T-helper 2 cell treated with Interferon-gamma antibody and Interleukin-4, amounts not matched to agents 5 μg/mL and 100 μg/mL, for 36 hours (primary cell): Measurements from ENCODE around the gene DENND1C.
A peak's percentile ranks its signal among the peaks of the same experiment; 100 is the strongest.

Experiments
- DNase-seq: peaks from one replicate; pipeline ENCODE4 v3.0.0; 2021; ENCODE audit warnings: low spot score
- H3K27ac Mint-ChIP-seq: one replicate; pipeline ENCODE4 v1.8.0; 2021; ENCODE audit warnings: mild to moderate bottlenecking, mixed read lengths
- H3K27me3 Mint-ChIP-seq: one replicate; pipeline ENCODE4 v1.8.0; 2021; ENCODE audit warnings: low read depth, mixed read lengths
- H3K36me3 Mint-ChIP-seq: one replicate; pipeline ENCODE4 v1.8.0; 2021; ENCODE audit warnings: low read depth, mixed read lengths
- H3K4me1 Mint-ChIP-seq: one replicate; pipeline ENCODE4 v1.8.0; 2021; ENCODE audit warnings: low read depth, mixed read lengths
- H3K4me3 Mint-ChIP-seq: one replicate; pipeline ENCODE4 v1.8.0; 2022; ENCODE audit warnings: mild to moderate bottlenecking, moderate library complexity, mixed read lengths
- H3K9me3 Mint-ChIP-seq: one replicate; pipeline ENCODE4 v1.8.0; 2021; ENCODE audit warnings: mixed read lengths

Gene DENND1C

DNA sequence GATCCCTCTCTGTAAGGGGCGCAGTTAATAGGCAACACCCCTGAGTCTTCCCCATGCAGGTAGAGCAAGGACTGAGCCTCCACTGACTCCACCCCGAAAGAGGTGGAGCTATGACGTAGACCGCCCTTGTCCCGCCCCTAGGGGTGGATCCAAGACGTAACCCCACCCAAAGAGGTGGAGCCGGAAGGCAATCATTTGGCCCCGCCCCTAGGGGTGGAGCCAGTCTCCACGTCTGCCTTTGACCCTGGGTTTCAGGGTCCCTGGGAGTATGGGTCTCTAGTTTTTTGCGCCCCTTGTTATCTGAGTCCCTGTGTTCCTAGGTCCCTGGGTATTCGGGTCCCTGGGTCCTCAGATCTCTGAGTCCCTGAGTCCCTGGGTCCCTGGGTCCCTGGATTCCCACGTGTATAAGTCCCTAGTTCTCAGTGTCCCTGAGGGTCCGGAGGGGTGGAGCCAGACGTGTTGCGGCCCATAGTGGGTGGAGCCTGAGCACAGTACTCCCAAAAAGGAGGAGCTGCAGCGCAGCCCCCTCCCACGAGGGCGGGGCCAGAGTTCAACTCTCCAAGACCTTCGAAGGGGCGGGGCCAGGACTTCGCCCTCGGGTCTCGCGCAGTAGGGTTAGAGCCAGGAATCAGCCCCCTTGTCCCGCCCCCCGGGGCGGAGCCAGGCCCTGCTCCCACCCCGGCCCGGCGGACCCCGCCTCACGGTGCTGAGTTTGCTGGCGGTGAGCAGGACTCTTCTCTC, 5.3 kb downstream of the DENND1C start:
- peaks cover 22% of the 10 kb centered on the region for H3K36me3 Mint-ChIP-seq
- H3K4me3 Mint-ChIP-seq, result no peak overlapping the region
- no peak overlapping the region for H3K27ac Mint-ChIP-seq
- H3K4me1 Mint-ChIP-seq, result peaks cover 13% of the 10 kb centered on the region
- no peaks in the 10 kb centered on the region for H3K27me3 Mint-ChIP-seq
- no peaks in the 10 kb centered on the region for H3K9me3 Mint-ChIP-seq
- DNase-seq, result peak; percentile 38

GRCh38 chr19:6475321-6476108, 6.1 kb downstream of the DENND1C start:
- Mint-ChIP-seq H3K27me3 (no peaks in the 10 kb centered on the region), H3K4me1 (peaks cover 6% of the 10 kb centered on the region), H3K36me3 (peaks cover 24% of the 10 kb centered on the region), H3K4me3 (no peak overlapping the region), H3K27ac (no peak overlapping the region), H3K9me3 (no peaks in the 10 kb centered on the region)
- DNase-seq, result no peak

DNA sequence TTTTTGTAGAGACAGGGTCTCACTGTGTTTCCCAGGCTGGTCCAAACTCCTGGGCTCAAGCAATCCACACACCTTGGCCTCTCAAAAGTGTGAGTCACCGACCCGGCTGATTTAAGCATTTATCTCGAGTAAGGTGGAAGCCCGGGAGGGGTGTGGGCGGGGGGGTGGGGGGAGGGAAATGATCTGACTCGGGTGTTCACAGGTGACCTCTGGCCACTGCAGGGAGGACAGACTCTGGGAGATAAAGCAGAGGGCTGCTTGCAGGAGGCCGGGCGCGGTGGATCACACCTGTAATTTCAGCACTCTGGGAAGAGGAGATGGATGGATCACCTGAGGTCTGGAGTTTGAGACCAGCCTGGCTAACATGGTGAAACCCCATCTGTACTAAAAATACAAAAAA, 7.9 kb downstream of the DENND1C start:
- Mint-ChIP-seq H3K9me3 (no peaks in the 10 kb centered on the region), H3K27ac (no peak overlapping the region), H3K4me1 (no peaks in the 10 kb centered on the region), H3K4me3 (no peak overlapping the region), H3K27me3 (no peaks in the 10 kb centered on the region), H3K36me3 (peaks cover 29% of the 10 kb centered on the region)
- no peak for DNase-seq

DNA sequence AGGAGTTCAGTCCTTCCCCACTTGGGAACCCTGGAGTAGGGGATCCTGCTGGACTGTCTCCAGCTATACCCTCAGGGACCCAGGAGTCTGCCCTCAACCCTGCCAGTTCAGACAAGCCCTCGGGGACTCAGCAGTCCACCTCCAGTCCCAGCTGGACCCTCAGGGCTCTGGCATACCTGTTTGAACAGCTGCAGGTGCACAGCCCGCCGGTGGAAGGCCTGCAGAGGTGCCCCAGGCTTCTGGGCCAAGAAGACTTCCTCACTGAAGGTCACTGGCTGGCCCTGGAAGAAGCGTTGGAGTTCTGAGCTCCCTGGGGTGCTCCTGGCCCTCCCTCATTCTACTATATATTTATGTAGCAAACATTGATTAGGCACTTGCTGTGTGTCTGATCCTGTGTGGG, 8.9 kb downstream of the DENND1C start:
- no peak for DNase-seq
- H3K4me3 Mint-ChIP-seq, result no peak overlapping the region
- no peaks in the 10 kb centered on the region for H3K9me3 Mint-ChIP-seq
- H3K27ac Mint-ChIP-seq, result no peak overlapping the region
- H3K27me3 Mint-ChIP-seq, result no peaks in the 10 kb centered on the region
- H3K4me1 Mint-ChIP-seq, result no peaks in the 10 kb centered on the region
- peaks cover 33% of the 10 kb centered on the region for H3K36me3 Mint-ChIP-seq

DNA sequence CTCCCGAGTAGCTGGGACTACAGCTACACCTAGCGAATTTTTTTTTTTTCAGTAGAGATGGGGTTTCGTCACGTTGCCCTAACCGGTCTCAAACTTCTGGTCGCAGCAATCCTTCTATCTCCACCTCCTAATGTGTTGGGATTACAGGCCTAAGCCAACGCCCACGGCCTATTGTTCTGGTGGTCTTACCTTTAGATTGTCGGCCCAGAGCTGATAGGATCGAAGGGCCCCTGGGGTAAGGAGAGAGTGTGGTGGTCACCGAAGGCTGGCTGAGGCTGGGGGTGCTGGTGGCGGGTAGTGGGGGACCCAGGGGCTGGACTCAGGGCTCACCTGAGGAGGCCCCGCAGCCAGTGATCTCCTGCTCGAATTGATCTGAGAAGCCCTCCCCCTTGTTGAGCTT, 10.5 kb downstream of the DENND1C start:
- H3K4me1 Mint-ChIP-seq, result no peaks in the 10 kb centered on the region
- peaks cover 33% of the 10 kb centered on the region for H3K36me3 Mint-ChIP-seq
- DNase-seq, result no peak
- H3K4me3 Mint-ChIP-seq, result no peak overlapping the region
- H3K27me3 Mint-ChIP-seq, result no peaks in the 10 kb centered on the region
- no peak overlapping the region for H3K27ac Mint-ChIP-seq
- H3K9me3 Mint-ChIP-seq, result no peaks in the 10 kb centered on the region

DNA sequence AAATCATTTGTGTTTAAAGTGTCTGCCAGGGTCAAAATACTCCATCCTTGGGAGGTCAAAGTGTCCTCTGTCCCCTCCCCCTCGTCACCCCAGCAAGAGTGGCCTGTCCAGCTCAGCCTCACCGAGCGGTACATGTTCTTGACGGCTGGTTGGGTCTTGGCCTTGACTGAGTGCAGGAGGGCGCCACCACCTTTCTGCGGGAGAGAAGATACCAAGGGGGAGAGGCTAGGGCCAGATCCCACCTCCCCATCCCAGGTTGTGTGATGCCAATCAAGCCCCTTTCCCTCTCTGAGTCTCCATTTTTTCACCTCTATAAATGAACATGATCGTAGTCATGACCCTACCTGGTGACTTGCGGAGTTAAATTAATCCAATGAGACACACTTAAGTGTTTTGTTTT, 11.4 kb downstream of the DENND1C start:
- H3K27me3 Mint-ChIP-seq, result no peaks in the 10 kb centered on the region
- no peaks in the 10 kb centered on the region for H3K9me3 Mint-ChIP-seq
- peaks cover 30% of the 10 kb centered on the region for H3K36me3 Mint-ChIP-seq
- no peak for DNase-seq
- no peaks in the 10 kb centered on the region for H3K4me1 Mint-ChIP-seq
- H3K27ac Mint-ChIP-seq, result no peak overlapping the region
- H3K4me3 Mint-ChIP-seq, result no peak overlapping the region

DNA sequence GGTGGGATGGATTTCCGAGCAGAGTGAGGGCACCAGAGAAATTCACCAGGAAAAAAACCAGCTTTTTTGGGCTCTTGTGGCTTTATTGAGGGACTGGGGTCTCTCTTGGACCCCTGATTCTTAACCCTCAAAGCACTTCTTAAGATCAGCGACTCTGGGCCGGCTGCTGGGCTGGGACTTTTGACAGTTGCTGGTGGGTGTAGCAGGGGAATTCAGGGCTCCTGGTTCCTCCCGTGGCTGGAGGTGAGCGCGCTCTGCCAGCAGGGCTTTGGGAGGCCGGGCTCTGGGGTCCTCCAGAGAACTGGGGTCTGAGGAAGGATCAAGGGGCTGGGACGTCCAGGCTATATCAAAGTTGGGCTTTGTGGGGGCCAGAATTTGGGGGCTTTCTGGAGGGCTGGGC, 14.2 kb downstream of the DENND1C start:
- H3K27ac Mint-ChIP-seq, result no peak overlapping the region
- H3K4me3 Mint-ChIP-seq, result no peak overlapping the region
- no peaks in the 10 kb centered on the region for H3K9me3 Mint-ChIP-seq
- peaks cover 3% of the 10 kb centered on the region for H3K27me3 Mint-ChIP-seq
- H3K36me3 Mint-ChIP-seq, result peaks cover 23% of the 10 kb centered on the region
- DNase-seq, result no peak
- no peaks in the 10 kb centered on the region for H3K4me1 Mint-ChIP-seq

GRCh38 chr19:6466526-6467248, 14.9 kb downstream of the DENND1C start:
- H3K4me1 Mint-ChIP-seq, result no peaks in the 10 kb centered on the region
- no peaks in the 10 kb centered on the region for H3K9me3 Mint-ChIP-seq
- no peak overlapping the region for H3K4me3 Mint-ChIP-seq
- DNase-seq, result no peak
- H3K27me3 Mint-ChIP-seq, result peaks cover 3% of the 10 kb centered on the region
- H3K27ac Mint-ChIP-seq, result no peak overlapping the region
- H3K36me3 Mint-ChIP-seq, result peaks cover 23% of the 10 kb centered on the region

GRCh38 chr19:6465663-6466062, 15.9 kb downstream of the DENND1C start:
- Mint-ChIP-seq H3K4me1 (no peaks in the 10 kb centered on the region), H3K9me3 (no peaks in the 10 kb centered on the region), H3K4me3 (no peak overlapping the region), H3K27ac (no peak overlapping the region), H3K27me3 (peaks cover 3% of the 10 kb centered on the region), H3K36me3 (peaks cover 19% of the 10 kb centered on the region)
- no peak for DNase-seq

GRCh38 chr19:6465006-6465405, 16.6 kb downstream of the DENND1C start:
- no peak for DNase-seq
- no peak overlapping the region for H3K4me3 Mint-ChIP-seq
- H3K4me1 Mint-ChIP-seq, result peaks cover 4% of the 10 kb centered on the region
- H3K27ac Mint-ChIP-seq, result no peak overlapping the region
- H3K27me3 Mint-ChIP-seq, result peaks cover 3% of the 10 kb centered on the region
- H3K36me3 Mint-ChIP-seq, result peaks cover 15% of the 10 kb centered on the region
- no peaks in the 10 kb centered on the region for H3K9me3 Mint-ChIP-seq

DNA sequence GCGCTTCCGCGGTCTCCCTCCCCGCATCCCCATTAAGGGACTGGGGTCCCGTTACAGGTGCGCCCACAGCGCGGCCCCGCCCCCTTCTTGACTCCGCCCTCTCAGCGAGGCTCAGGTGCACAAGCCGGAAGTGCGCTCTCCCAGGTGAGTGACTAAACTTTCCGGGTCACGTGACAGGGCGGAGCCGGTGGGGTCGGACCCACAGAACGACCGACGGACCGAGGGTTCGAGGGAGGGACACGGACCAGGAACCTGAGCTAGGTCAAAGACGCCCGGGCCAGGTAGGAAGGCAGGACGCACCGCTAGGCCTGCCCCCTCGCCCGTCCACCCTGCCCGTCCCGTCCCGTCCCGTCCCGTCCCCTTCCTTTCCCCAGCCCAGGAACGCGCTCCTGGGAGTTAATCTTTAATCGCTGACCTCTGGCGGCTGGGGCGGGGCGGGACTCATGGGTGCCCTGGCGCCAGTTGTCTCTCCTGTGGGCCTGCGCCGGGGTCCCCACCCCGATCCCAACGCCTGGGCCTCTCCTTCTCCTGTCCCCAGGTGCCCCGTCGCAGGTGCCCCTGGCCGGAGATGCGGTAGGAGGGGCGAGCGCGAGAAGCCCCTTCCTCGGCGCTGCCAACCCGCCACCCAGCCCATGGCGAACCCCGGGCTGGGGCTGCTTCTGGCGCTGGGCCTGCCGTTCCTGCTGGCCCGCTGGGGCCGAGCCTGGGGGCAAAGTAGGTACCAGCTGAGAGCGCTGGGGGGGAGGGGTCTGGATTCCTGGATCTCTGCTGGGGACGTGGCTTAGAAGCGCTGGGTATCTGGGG, 17.3 kb downstream of the DENND1C start, which contains the start of gene CRB3:
Gene CRB3, plus strand, starts transcription at position 202 of the 804 bp plus-strand sequence. Its CDS starts 431 bp downstream, at position 633.
- Mint-ChIP-seq H3K9me3 (no peaks in the 10 kb centered on the region), H3K4me1 (peaks cover 5% of the 10 kb centered on the region), H3K36me3 (peaks cover 11% of the 10 kb centered on the region), H3K4me3 (no peak within 1 kb of the TSS), H3K27me3 (peaks cover 3% of the 10 kb centered on the region), H3K27ac (no peak within 1 kb of the TSS)
- no peak for DNase-seq

DNA sequence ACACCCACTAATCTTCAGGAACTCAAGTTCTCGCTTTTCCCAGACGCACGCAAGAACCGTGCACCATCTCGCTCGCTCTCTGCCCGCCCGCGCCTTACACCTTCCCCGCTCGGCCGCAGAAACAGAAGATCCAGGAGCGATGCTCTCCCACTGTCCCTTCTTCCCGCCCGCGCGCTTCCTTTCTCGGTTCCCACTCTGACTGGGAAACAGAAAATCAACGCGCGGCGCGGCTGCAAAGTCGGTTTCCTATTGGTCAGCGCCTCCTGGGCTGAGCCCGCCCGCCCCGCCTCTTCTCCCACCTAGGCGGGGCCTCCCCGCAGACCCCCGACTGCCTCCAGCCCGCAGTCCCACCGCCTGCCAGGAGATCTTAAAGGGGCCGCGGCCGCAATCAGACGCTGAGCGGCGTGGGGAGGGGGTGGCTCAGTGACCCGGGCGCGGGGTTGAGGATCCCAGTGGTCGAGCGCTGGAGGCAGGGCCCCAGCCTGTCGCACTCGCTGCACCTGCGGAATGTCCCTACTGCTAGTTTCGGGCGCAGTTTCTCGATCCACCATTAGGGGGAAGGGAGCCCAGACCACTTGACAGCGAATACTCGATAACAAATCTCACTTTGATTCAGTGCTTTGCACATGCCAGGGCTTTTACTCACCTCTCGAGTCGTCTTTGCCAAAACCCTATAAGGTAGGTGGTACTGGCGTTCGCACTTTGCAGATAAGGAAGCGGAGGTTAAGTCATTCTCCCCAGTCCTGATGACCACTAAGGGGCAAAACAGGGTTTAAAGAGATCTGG, 21.3 kb downstream of the DENND1C start:
- peak overlapping the region; percentile 91 for H3K4me3 Mint-ChIP-seq
- DNase-seq, result peak; percentile 97
- H3K36me3 Mint-ChIP-seq, result peaks cover 12% of the 10 kb centered on the region
- peaks cover 11% of the 10 kb centered on the region for H3K4me1 Mint-ChIP-seq
- peak overlapping the region; percentile 76 for H3K27ac Mint-ChIP-seq
- peaks cover 3% of the 10 kb centered on the region for H3K27me3 Mint-ChIP-seq
- H3K9me3 Mint-ChIP-seq, result peaks cover 3% of the 10 kb centered on the region
